HEK293 (cell line): ENCODE data around the gene RCSD1.

ENCODE experiments used
- CTCF ChIA-PET: fragments of 350-600 bp; formaldehyde crosslinking; extraction: SDS; loops from one replicate; lab custom pipeline; 2021; ENCODE audit warnings: antibody characterized with exemption; lab: Yijun Ruan, JAX
- POLR2A ChIA-PET: fragments of 300-600 bp; formaldehyde crosslinking; extraction: SDS; loops from one replicate; lab custom pipeline; 2020; ENCODE audit warnings: antibody characterized with exemption, inconsistent platforms; lab: Yijun Ruan, JAX
- H3K27ac ChIP-seq: fragments of 200-500 bp; sonication (Bioruptor generic); 2 replicates; pipeline ENCODE4 v1.5.1; 2014; ENCODE audit warnings: low read depth, low read length, control low read depth, inconsistent platforms; ENCODE audit errors: extremely low read depth
- H3K36me3 ChIP-seq, 2 experiments: fragments of 200-500 bp in 1 of 2; sonication (Bioruptor generic) in 1 of 2; 1 replicate in 1 of 2; 2 replicates in 1 of 2; pipeline ENCODE4 v1.5.1; 2014 to 2017; ENCODE audit warnings: inconsistent platforms in 2 of 2, low read length in 2 of 2; ENCODE audit not compliant: control insufficient read depth in 2 of 2, insufficient read depth in 1 of 2
- H3K4me1 ChIP-seq: fragments of 200-500 bp; sonication (Bioruptor generic); 2 replicates; pipeline ENCODE4 v1.5.1; 2014; ENCODE audit warnings: mild to moderate bottlenecking, low read length, inconsistent platforms; ENCODE audit not compliant: control insufficient read depth, insufficient read depth
- H3K4me3 ChIP-seq: 2 replicates; pipeline ENCODE4 v1.5.1; 2011; ENCODE audit warnings: low read depth, mild to moderate bottlenecking, control low read depth, low read length, moderate library complexity
- H3K9me3 ChIP-seq: fragments of 200-500 bp; sonication (Bioruptor generic); 2 replicates; pipeline ENCODE4 v1.5.1; 2014; ENCODE audit warnings: low read depth, low read length, inconsistent platforms; ENCODE audit not compliant: control insufficient read depth, insufficient read depth
- EGR2 ChIP-seq: fragments of 450-650 bp; formaldehyde crosslinking; IDR thresholded peaks from 2 replicates; pipeline ENCODE4 v1.5.1; 2016; ENCODE audit warnings: low read depth, missing biosample characterization, missing genetic modification characterization
- KLF7 ChIP-seq: fragments of 450-650 bp; formaldehyde crosslinking; IDR thresholded peaks from 2 replicates; pipeline ENCODE4 v1.5.1; 2016; ENCODE audit warnings: missing biosample characterization, missing genetic modification characterization, borderline replicate concordance
- MZF1 ChIP-seq: fragments of 450-650 bp; formaldehyde crosslinking; IDR thresholded peaks from 2 replicates; pipeline ENCODE4 v1.5.1; 2017; ENCODE audit warnings: missing biosample characterization, missing genetic modification characterization, borderline replicate concordance
- PATZ1 ChIP-seq: fragments of 450-650 bp; formaldehyde crosslinking; IDR thresholded peaks from 2 replicates; pipeline ENCODE4 v1.5.1; 2016; ENCODE audit warnings: missing biosample characterization, missing genetic modification characterization
- ZFP69B ChIP-seq: fragments of 450-650 bp; formaldehyde crosslinking; IDR thresholded peaks from 2 replicates; pipeline ENCODE4 v1.5.1; 2016; ENCODE audit warnings: missing biosample characterization, missing genetic modification characterization
- ZIC2 ChIP-seq: fragments of 450-650 bp; formaldehyde crosslinking; IDR thresholded peaks from 2 replicates; pipeline ENCODE4 v1.5.1; 2016; ENCODE audit warnings: missing biosample characterization, missing genetic modification characterization
- ZNF175 ChIP-seq: fragments of 450-650 bp; formaldehyde crosslinking; IDR thresholded peaks from 2 replicates; pipeline ENCODE4 v1.5.1; 2016; ENCODE audit warnings: missing biosample characterization, missing genetic modification characterization
- ZNF24 ChIP-seq: fragments of 450-650 bp; formaldehyde crosslinking; IDR thresholded peaks from 2 replicates; pipeline ENCODE4 v1.5.1; 2016; ENCODE audit warnings: missing biosample characterization, missing genetic modification characterization
- ZNF335 ChIP-seq: fragments of 450-650 bp; formaldehyde crosslinking; conservative IDR thresholded peaks from 2 replicates; pipeline ENCODE4 v1.5.1; 2016; ENCODE audit warnings: missing biosample characterization, missing genetic modification characterization
- ZNF404 ChIP-seq: fragments of 450-650 bp; formaldehyde crosslinking; IDR thresholded peaks from 2 replicates; pipeline ENCODE4 v1.5.1; 2017; ENCODE audit warnings: missing biosample characterization, missing genetic modification characterization
- ZNF416 ChIP-seq: fragments of 450-650 bp; formaldehyde crosslinking; IDR thresholded peaks from 2 replicates; pipeline ENCODE4 v1.5.1; 2016; ENCODE audit warnings: missing biosample characterization, missing genetic modification characterization
- ZNF555 ChIP-seq: fragments of 450-650 bp; formaldehyde crosslinking; conservative IDR thresholded peaks from 2 replicates; pipeline ENCODE4 v1.5.1; 2017; ENCODE audit warnings: missing biosample characterization, mild to moderate bottlenecking, missing genetic modification characterization, inconsistent platforms
- ZNF560 ChIP-seq: fragments of 450-650 bp; formaldehyde crosslinking; IDR thresholded peaks from 2 replicates; pipeline ENCODE4 v1.5.1; 2017; ENCODE audit warnings: missing biosample characterization, missing genetic modification characterization, borderline replicate concordance
- ZNF704 ChIP-seq: fragments of 450-650 bp; formaldehyde crosslinking; IDR thresholded peaks from 2 replicates; pipeline ENCODE4 v1.5.1; 2016; ENCODE audit warnings: missing biosample characterization, missing genetic modification characterization
- ZNF747 ChIP-seq: fragments of 450-650 bp; formaldehyde crosslinking; IDR thresholded peaks from 2 replicates; pipeline ENCODE4 v1.5.1; 2016; ENCODE audit warnings: missing biosample characterization, missing genetic modification characterization
- ZNF768 ChIP-seq: fragments of 450-650 bp; formaldehyde crosslinking; IDR thresholded peaks from 2 replicates; pipeline ENCODE4 v1.5.1; 2018; ENCODE audit warnings: missing biosample characterization, mild to moderate bottlenecking, missing genetic modification characterization
- ZNF792 ChIP-seq: fragments of 450-650 bp; formaldehyde crosslinking; IDR thresholded peaks from 2 replicates; pipeline ENCODE4 v1.5.1; 2016; ENCODE audit warnings: missing biosample characterization, missing genetic modification characterization
- ZNF830 ChIP-seq: fragments of 450-650 bp; IDR thresholded peaks from 2 replicates; pipeline ENCODE4 v1.5.0; 2018; ENCODE audit warnings: missing biosample characterization, missing genetic modification characterization, low read depth, mild to moderate bottlenecking, moderate library complexity
- TF ChIP-seq, protein P1 (sequence below): fragments of 450-650 bp; formaldehyde crosslinking; IDR thresholded peaks from 2 replicates; pipeline ENCODE4 v1.5.1; 2016; ENCODE audit warnings: missing biosample characterization, missing genetic modification characterization
- TF ChIP-seq, protein P2 (sequence below): fragments of 450-650 bp; formaldehyde crosslinking; IDR thresholded peaks from 2 replicates; pipeline ENCODE4 v1.5.1; 2016; ENCODE audit warnings: missing biosample characterization, missing genetic modification characterization
- TF ChIP-seq, protein P3 (sequence below): fragments of 450-650 bp; formaldehyde crosslinking; IDR thresholded peaks from 2 replicates; pipeline ENCODE4 v1.5.1; 2016; ENCODE audit warnings: missing biosample characterization, missing genetic modification characterization, borderline replicate concordance

Gene RCSD1

DNA sequence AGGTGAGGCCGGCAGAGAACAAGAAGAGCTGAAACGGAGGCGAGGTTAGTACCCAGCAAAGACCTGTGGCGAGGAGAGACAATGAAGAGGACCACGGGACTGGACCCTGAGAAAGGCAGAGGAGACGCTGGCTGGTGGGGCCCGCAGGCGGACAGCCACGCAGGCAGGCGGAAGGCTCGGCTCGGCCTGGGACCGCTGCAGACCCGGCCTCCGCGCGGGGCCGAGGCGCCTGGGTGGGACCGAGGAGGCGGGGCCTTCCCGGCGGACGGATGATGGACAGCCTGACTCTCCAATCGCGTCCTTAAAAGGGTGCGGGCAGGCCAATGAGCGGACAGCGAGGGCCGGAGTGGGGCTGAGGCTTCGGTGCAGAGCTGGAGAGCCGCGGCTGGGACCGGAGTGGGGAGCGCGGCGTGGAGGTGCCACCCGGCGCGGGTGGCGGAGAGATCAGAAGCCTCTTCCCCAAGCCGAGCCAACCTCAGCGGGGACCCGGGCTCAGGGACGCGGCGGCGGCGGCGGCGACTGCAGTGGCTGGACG is 91.7 kb downstream of the RCSD1 start, which contains the start of gene MPZL1 (continued):
- TF ChIP-seq, protein P1, sequence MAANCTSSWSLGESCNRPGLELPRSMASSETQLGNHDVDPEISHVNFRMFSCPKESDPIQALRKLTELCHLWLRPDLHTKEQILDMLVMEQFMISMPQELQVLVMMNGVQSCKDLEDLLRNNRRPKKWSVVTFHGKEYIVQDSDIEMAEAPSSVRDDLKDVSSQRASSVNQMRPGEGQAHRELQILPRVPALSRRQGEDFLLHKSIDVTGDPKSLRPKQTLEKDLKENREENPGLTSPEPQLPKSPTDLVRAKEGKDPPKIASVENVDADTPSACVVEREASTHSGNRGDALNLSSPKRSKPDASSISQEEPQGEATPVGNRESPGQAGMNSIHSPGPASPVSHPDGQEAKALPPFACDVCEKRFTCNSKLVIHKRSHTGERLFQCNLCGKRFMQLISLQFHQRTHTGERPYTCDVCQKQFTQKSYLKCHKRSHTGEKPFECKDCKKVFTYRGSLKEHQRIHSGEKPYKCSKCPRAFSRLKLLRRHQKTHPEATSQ (tag by site-specific recombination): peak; percentile 7; the same call in 1 of the 2 replicates
- TF ChIP-seq ZNF335 (tag by site-specific recombination): peak; percentile 50; the same call in 1 of the 2 replicates

DNA sequence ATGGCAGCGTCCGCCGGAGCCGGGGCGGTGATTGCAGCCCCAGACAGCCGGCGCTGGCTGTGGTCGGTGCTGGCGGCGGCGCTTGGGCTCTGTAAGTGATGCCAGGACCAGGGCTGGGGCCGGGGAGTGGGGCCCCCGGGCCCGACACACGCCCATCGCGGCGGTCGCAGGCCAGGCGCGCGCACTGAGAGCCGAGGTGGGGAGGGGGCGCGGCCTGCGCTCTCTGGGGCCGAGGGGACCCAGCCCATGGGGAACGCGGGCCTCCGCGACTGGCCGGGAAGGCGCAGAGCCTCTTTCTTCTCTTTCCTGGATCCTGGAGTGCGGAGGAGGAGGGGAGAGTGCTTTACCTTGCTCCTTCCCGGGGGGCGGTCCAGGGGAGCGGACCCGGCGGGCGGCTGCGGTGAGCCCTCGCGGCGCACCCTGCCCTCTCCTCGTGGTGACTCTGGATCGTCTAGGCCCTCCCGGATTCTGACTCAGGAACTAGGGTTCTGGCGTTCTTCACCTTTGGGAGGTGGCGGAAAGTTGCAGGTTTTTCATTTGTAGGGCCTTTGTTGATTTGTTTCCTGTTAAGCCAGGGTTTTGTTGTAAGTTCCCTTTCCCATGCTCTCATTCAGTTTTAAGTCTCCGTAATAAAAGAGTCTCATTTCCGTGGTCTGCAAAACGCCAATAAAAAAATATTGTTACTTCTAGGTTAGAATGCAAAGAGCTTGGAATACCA is 92.3 kb downstream of the RCSD1 start:
- peaks cover 7% of the 10 kb centered on the region for H3K4me1 ChIP-seq
- CTCF ChIA-PET: interaction anchor here (1.1 kb wide), 1 partner anchor 81 kb away, joined by 3 read pairs; no protein-coding TSS in a partner anchor
- peak overlapping the region; percentile 73 for H3K27ac ChIP-seq
- TF ChIP-seq ZIC2 (tag by site-specific recombination) (peak; percentile 76), PATZ1 (tag by site-specific recombination) (peak; percentile 45; the same call in 1 of the 2 replicates), ZNF404 (no peak), ZFP69B (tag by site-specific recombination) (no peak), ZNF416 (no peak), ZNF175 (no peak), ZNF560 (tag by site-specific recombination) (no peak), KLF7 (no peak), ZNF704 (no peak), ZNF792 (tag by site-specific recombination) (no peak), MZF1 (tag by site-specific recombination) (no peak), ZNF747 (tag by site-specific recombination) (no peak), ZNF768 (tag by site-specific recombination) (no peak), ZNF555 (no peak), ZNF24 (tag by site-specific recombination) (no peak), ZNF830 (tag by site-specific recombination) (no peak), EGR2 (tag by site-specific recombination) (no peak)
- TF ChIP-seq, protein P2, sequence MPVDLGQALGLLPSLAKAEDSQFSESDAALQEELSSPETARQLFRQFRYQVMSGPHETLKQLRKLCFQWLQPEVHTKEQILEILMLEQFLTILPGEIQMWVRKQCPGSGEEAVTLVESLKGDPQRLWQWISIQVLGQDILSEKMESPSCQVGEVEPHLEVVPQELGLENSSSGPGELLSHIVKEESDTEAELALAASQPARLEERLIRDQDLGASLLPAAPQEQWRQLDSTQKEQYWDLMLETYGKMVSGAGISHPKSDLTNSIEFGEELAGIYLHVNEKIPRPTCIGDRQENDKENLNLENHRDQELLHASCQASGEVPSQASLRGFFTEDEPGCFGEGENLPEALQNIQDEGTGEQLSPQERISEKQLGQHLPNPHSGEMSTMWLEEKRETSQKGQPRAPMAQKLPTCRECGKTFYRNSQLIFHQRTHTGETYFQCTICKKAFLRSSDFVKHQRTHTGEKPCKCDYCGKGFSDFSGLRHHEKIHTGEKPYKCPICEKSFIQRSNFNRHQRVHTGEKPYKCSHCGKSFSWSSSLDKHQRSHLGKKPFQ (tag by site-specific recombination): no peak
- TF ChIP-seq, protein P3, sequence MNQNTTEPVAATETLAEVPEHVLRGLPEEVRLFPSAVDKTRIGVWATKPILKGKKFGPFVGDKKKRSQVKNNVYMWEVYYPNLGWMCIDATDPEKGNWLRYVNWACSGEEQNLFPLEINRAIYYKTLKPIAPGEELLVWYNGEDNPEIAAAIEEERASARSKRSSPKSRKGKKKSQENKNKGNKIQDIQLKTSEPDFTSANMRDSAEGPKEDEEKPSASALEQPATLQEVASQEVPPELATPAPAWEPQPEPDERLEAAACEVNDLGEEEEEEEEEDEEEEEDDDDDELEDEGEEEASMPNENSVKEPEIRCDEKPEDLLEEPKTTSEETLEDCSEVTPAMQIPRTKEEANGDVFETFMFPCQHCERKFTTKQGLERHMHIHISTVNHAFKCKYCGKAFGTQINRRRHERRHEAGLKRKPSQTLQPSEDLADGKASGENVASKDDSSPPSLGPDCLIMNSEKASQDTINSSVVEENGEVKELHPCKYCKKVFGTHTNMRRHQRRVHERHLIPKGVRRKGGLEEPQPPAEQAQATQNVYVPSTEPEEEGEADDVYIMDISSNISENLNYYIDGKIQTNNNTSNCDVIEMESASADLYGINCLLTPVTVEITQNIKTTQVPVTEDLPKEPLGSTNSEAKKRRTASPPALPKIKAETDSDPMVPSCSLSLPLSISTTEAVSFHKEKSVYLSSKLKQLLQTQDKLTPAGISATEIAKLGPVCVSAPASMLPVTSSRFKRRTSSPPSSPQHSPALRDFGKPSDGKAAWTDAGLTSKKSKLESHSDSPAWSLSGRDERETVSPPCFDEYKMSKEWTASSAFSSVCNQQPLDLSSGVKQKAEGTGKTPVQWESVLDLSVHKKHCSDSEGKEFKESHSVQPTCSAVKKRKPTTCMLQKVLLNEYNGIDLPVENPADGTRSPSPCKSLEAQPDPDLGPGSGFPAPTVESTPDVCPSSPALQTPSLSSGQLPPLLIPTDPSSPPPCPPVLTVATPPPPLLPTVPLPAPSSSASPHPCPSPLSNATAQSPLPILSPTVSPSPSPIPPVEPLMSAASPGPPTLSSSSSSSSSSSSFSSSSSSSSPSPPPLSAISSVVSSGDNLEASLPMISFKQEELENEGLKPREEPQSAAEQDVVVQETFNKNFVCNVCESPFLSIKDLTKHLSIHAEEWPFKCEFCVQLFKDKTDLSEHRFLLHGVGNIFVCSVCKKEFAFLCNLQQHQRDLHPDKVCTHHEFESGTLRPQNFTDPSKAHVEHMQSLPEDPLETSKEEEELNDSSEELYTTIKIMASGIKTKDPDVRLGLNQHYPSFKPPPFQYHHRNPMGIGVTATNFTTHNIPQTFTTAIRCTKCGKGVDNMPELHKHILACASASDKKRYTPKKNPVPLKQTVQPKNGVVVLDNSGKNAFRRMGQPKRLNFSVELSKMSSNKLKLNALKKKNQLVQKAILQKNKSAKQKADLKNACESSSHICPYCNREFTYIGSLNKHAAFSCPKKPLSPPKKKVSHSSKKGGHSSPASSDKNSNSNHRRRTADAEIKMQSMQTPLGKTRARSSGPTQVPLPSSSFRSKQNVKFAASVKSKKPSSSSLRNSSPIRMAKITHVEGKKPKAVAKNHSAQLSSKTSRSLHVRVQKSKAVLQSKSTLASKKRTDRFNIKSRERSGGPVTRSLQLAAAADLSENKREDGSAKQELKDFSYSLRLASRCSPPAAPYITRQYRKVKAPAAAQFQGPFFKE (tag by site-specific recombination): no peak

More for the DNA sequence above, 92.3 kb downstream of the RCSD1 start:
- H3K9me3 ChIP-seq: no peaks in the 10 kb centered on the region
- H3K4me3 ChIP-seq: peak overlapping the region; percentile 90
- POLR2A ChIA-PET: interaction anchor here (0.6 to 1.0 kb wide), 4 partner anchors 40 to 414 kb away, joined by 3 read pairs; partner anchors contain the start of genes CREG1 and GPR161
- H3K36me3 ChIP-seq: no peaks in the 10 kb centered on the region
